Amniotic epithelial cell (primary cell): ENCODE measurements around the gene PRADC1.

Experiments used
- DNase-seq: peaks from one replicate; pipeline ENCODE4 v3.0.0-alpha.2; 2010; ENCODE audit warnings: low read depth

PRADC1 gene

GRCh38 chr2:73258913-73259215 lies 25.8 kb upstream of the PRADC1 start:
- DNase-seq: no peak

GRCh38 chr2:73258186-73258912 lies 25.3 kb upstream of the PRADC1 start:
- DNase-seq: no peak

- no peak for DNase-seq
Measured at GRCh38 chr2:73257425-73258125, 24.5 kb upstream of the PRADC1 start.

GRCh38 chr2:73257021-73257420 lies 24.0 kb upstream of the PRADC1 start:
- DNase-seq: no peak

GRCh38 chr2:73256618-73256922 lies 23.5 kb upstream of the PRADC1 start:
- no peak for DNase-seq

- no peak for DNase-seq
Measured at GRCh38 chr2:73255907-73256617, 23.0 kb upstream of the PRADC1 start.

GRCh38 chr2:73255007-73255644 lies 22.1 kb upstream of the PRADC1 start:
- DNase-seq: no peak

- no peak for DNase-seq
Measured at GRCh38 chr2:73254343-73255006, 21.4 kb upstream of the PRADC1 start.

GRCh38 chr2:73253901-73254300 lies 20.9 kb upstream of the PRADC1 start:
- no peak for DNase-seq

GRCh38 chr2:73253400-73253799 lies 20.4 kb upstream of the PRADC1 start:
- DNase-seq: no peak

GRCh38 chr2:73252238-73253027 lies 19.4 kb upstream of the PRADC1 start:
- DNase-seq: no peak

- no peak for DNase-seq
Measured at GRCh38 chr2:73250872-73251846, 18.1 kb upstream of the PRADC1 start.

GRCh38 chr2:73249636-73250035 lies 16.6 kb upstream of the PRADC1 start:
- DNase-seq: no peak

- DNase-seq: no peak
Measured at GRCh38 chr2:73246850-73247249, 13.8 kb upstream of the PRADC1 start.

GRCh38 chr2:73244580-73244979 lies 11.5 kb upstream of the PRADC1 start:
- no peak for DNase-seq

- DNase-seq: peak; percentile 48
Measured at GRCh38 chr2:73243884-73244570, 11.0 kb upstream of the PRADC1 start.

GRCh38 chr2:73239776-73240175 lies 6.7 kb upstream of the PRADC1 start:
- peak; percentile 64 for DNase-seq

- no peak for DNase-seq
Measured at GRCh38 chr2:73238976-73239375, 5.9 kb upstream of the PRADC1 start.

GRCh38 chr2:73238149-73238548 lies 5.1 kb upstream of the PRADC1 start:
- DNase-seq: no peak

GRCh38 chr2:73237168-73237567 lies 4.1 kb upstream of the PRADC1 start:
- no peak for DNase-seq
